ENCODE measurements around the gene LSP1.

DNA sequence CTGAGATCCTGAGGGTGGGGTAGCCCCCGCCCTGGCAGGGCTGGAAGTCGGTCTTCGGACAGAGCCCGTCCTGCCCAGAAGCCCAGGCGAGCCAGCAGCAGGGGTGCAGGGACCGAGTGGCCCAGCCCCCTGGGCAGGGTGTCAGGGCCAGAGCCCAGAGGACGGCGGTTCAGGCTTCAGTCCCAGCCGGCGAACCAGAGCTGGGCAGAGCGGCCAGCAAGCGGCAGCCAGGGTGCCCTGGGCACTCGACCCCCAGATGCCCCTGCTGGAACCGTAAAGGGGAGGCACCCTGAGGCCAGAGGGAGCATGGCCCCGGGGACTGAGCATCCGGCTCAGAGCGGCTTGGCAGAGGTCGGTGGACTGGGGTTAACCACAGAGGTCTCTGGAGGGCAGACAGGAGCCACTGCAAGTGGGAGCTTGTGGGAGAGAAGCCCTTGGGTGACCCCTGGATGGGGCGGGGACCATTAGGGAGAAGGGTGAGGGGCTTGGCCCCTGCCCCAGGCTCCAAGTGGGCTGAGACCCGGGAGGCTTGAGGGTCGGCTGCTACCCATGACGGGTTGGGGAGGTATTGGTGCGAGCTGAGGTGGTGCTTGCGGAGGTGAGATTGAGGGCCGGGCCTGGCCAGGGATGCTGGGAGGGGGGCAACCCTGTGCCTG lies 15.9 kb downstream of the LSP1 start:
- TF ChIP-seq CTCF (IDR thresholded peaks at IDR 0.05): no peak
- TF ChIP-seq POLR2AphosphoS5 (IDR thresholded peaks at IDR 0.05): no peak
- no peak for TF ChIP-seq POLR2A (IDR thresholded peaks at IDR 0.05)
